ENCODE data around the gene REEP5. TPM values are rescaled to one million over a fixed set of nuclear protein-coding genes. Genes with fewer than 3 reads are reported as not detected.
A peak's percentile ranks its signal among the peaks of the same experiment; 100 is the strongest.

Gene REEP5
- total and polyA plus RNA-seq, 7 experiments from 2014 or later, result 16.4 to 83.9 (median 30.0) TPM

GRCh38 chr5:112918679-112919078 lies 3.3 kb downstream of the REEP5 start:
- Histone ChIP-seq H3K36me3 (ENCODE audit: control insufficient read depth in 2 of 3, insufficient read depth in 3 of 3, low read length in 3 of 3) (peaks cover 0 to 4% (median 0%) of the 10 kb centered on the region in 3 experiments), H3K9me3 (ENCODE audit: control insufficient read depth in 2 of 3, low read length in 3 of 3) (no peaks in the 10 kb centered on the region), H3K4me1 (ENCODE audit: control insufficient read depth in 2 of 2, insufficient read depth in 2 of 2, low read length in 2 of 2) (peaks cover 46 to 55% of the 10 kb centered on the region in 2 donors), H3K27me3 (ENCODE audit: control insufficient read depth in 2 of 2, insufficient read depth in 2 of 2, low read length in 2 of 2) (no peaks in the 10 kb centered on the region), H3K27ac (ENCODE audit: low read depth, low read length) (no peak overlapping the region), H3K4me3 (ENCODE audit: low read length) (no peak overlapping the region)
- ATAC-seq (no peak), DNase-seq (no peak)
- Mint-ChIP-seq H3K27me3 (no peaks in the 10 kb centered on the region), H3K36me3 (peaks cover 3 to 39% (median 26%) of the 10 kb centered on the region in 5 donors), H3K9me3 (peaks cover 0 to 4% (median 0%) of the 10 kb centered on the region in 11 donors), H3K4me3 (peak overlapping the region in 5 of 10 donors; percentile 5 to 55 (median 24)), H3K4me1 (peaks cover 56 to 85% (median 73%) of the 10 kb centered on the region in 7 donors), H3K27ac (peak overlapping the region in 3 of 9 donors; percentile 31 to 74 (median 42))
- CTCF ChIA-PET, result interaction anchor here (0.9 kb wide), 1 partner anchor 77 kb away, joined by 3 read pairs; no protein-coding TSS in a partner anchor
- POLR2A ChIA-PET, result no interaction called here
- intact Hi-C loops (cut with micrococcal nuclease), result loop anchor here in 1 of 2 donors (5.0 kb wide), 1 partner anchor 374 kb away; no protein-coding TSS in a partner anchor

GRCh38 chr5:112918136-112918535 lies 3.9 kb downstream of the REEP5 start:
- DNase-seq, result no peak
- Histone ChIP-seq H3K27ac (ENCODE audit: low read depth, low read length) (no peak overlapping the region), H3K4me3 (ENCODE audit: low read length) (no peak overlapping the region), H3K27me3 (ENCODE audit: control insufficient read depth in 2 of 2, insufficient read depth in 2 of 2, low read length in 2 of 2) (no peaks in the 10 kb centered on the region), H3K36me3 (ENCODE audit: control insufficient read depth in 2 of 3, insufficient read depth in 3 of 3, low read length in 3 of 3) (peaks cover 0 to 4% (median 0%) of the 10 kb centered on the region in 3 experiments), H3K9me3 (ENCODE audit: control insufficient read depth in 2 of 3, low read length in 3 of 3) (no peaks in the 10 kb centered on the region), H3K4me1 (ENCODE audit: control insufficient read depth in 2 of 2, insufficient read depth in 2 of 2, low read length in 2 of 2) (peaks cover 41 to 50% of the 10 kb centered on the region in 2 donors)
- Mint-ChIP-seq H3K36me3 (peaks cover 3 to 43% (median 28%) of the 10 kb centered on the region in 5 donors), H3K9me3 (peaks cover 0 to 3% (median 0%) of the 10 kb centered on the region in 11 donors), H3K4me3 (peak overlapping the region in 3 of 10 donors; percentile 14 to 61 (median 28)), H3K27ac (peak overlapping the region in 4 of 9 donors; percentile 27 to 74 (median 50)), H3K4me1 (peaks cover 52 to 85% (median 71%) of the 10 kb centered on the region in 7 donors), H3K27me3 (no peaks in the 10 kb centered on the region)
- ChIA-PET POLR2A (no interaction called here), CTCF (interaction anchor here (0.6 to 0.9 kb wide), 2 partner anchors 77 to 476 kb away, joined by 3 to 4 read pairs; no protein-coding TSS in a partner anchor)
- intact Hi-C loops (cut with micrococcal nuclease), result loop anchor here in 1 of 2 donors (5.0 kb wide), 1 partner anchor 374 kb away; no protein-coding TSS in a partner anchor
- no peak for ATAC-seq

- intact Hi-C loops (cut with micrococcal nuclease), result loop anchor here in 1 of 2 donors (2.0 to 5.0 kb wide), 2 partner anchors 15 to 375 kb away; no protein-coding TSS in a partner anchor
- Mint-ChIP-seq H3K27ac (peak overlapping the region in 2 of 9 donors; percentile 37 to 64), H3K9me3 (no peaks in the 10 kb centered on the region), H3K27me3 (no peaks in the 10 kb centered on the region), H3K36me3 (peaks cover 3 to 47% (median 33%) of the 10 kb centered on the region in 5 donors), H3K4me1 (peaks cover 47 to 85% (median 71%) of the 10 kb centered on the region in 7 donors), H3K4me3 (peak overlapping the region in 1 of 10 donors; percentile 36)
- ChIA-PET CTCF (interaction anchor here (0.6 to 0.9 kb wide), 3 partner anchors 45 to 477 kb away, joined by 3 to 7 read pairs (median 4); no protein-coding TSS in a partner anchor), POLR2A (interaction anchor here (1.5 kb wide), 1 partner anchor 57 kb away, joined by 3 read pairs; the partner anchor contains the start of gene SRP19)
- ATAC-seq (no peak), DNase-seq (no peak)
- peaks cover 0 to 4% (median 0%) of the 10 kb centered on the region in 3 experiments for H3K36me3 ChIP-seq (ENCODE audit: control insufficient read depth in 2 of 3, insufficient read depth in 3 of 3, low read length in 3 of 3)
- no peak overlapping the region for H3K27ac ChIP-seq (ENCODE audit: low read depth, low read length)
- H3K4me1 ChIP-seq (ENCODE audit: control insufficient read depth in 2 of 2, insufficient read depth in 2 of 2, low read length in 2 of 2), result peaks cover 35 to 44% of the 10 kb centered on the region in 2 donors
- no peak overlapping the region for H3K4me3 ChIP-seq (ENCODE audit: low read length)
- no peaks in the 10 kb centered on the region for H3K9me3 ChIP-seq (ENCODE audit: control insufficient read depth in 2 of 3, low read length in 3 of 3)
- H3K27me3 ChIP-seq (ENCODE audit: control insufficient read depth in 2 of 2, insufficient read depth in 2 of 2, low read length in 2 of 2), result no peaks in the 10 kb centered on the region
Measured at GRCh38 chr5:112917453-112917995, 4.5 kb downstream of the REEP5 start.

- Mint-ChIP-seq H3K27ac (peak overlapping the region in 2 of 9 donors; percentile 22 to 80), H3K27me3 (no peaks in the 10 kb centered on the region), H3K9me3 (no peaks in the 10 kb centered on the region), H3K36me3 (peaks cover 3 to 52% (median 39%) of the 10 kb centered on the region in 5 donors), H3K4me3 (peak overlapping the region in 4 of 10 donors; percentile 9 to 74 (median 38)), H3K4me1 (peaks cover 45 to 84% (median 74%) of the 10 kb centered on the region in 7 donors)
- CTCF ChIA-PET, result interaction anchor here (0.5 kb wide), 1 partner anchor 68 kb away, joined by 3 read pairs; no protein-coding TSS in a partner anchor
- ATAC-seq (peak; percentile 48), DNase-seq (no peak)
- no peaks in the 10 kb centered on the region for H3K27me3 ChIP-seq (ENCODE audit: control insufficient read depth in 2 of 2, insufficient read depth in 2 of 2, low read length in 2 of 2)
- H3K27ac ChIP-seq (ENCODE audit: low read depth, low read length), result no peak overlapping the region
- H3K4me1 ChIP-seq (ENCODE audit: control insufficient read depth in 2 of 2, insufficient read depth in 2 of 2, low read length in 2 of 2), result peaks cover 30 to 41% of the 10 kb centered on the region in 2 donors
- H3K4me3 ChIP-seq (ENCODE audit: low read length), result no peak overlapping the region
- no peaks in the 10 kb centered on the region for H3K9me3 ChIP-seq (ENCODE audit: control insufficient read depth in 2 of 3, low read length in 3 of 3)
- H3K36me3 ChIP-seq (ENCODE audit: control insufficient read depth in 2 of 3, insufficient read depth in 3 of 3, low read length in 3 of 3), result peaks cover 0 to 4% (median 0%) of the 10 kb centered on the region in 3 experiments
- POLR2A ChIA-PET, result interaction anchor here (1.5 kb wide), 1 partner anchor 55 kb away, joined by 3 read pairs; the partner anchor contains the start of gene SRP19
- intact Hi-C loops (cut with micrococcal nuclease), result loop anchor here in 1 of 2 donors (2.0 to 5.0 kb wide), 2 partner anchors 13 to 376 kb away; no protein-coding TSS in a partner anchor
Measured at GRCh38 chr5:112915831-112916230, 6.2 kb downstream of the REEP5 start.

- peaks cover 0 to 8% (median 0%) of the 10 kb centered on the region in 3 experiments for H3K36me3 ChIP-seq (ENCODE audit: control insufficient read depth in 2 of 3, insufficient read depth in 3 of 3, low read length in 3 of 3)
- H3K27me3 Mint-ChIP-seq, result no peaks in the 10 kb centered on the region
- ChIA-PET CTCF (no interaction called here), POLR2A (no interaction called here)
- DNase-seq (no peak), ATAC-seq (no peak)
- no peak overlapping the region for H3K27ac Mint-ChIP-seq
- no peaks in the 10 kb centered on the region for H3K27me3 ChIP-seq (ENCODE audit: control insufficient read depth in 2 of 2, insufficient read depth in 2 of 2, low read length in 2 of 2)
- H3K4me3 Mint-ChIP-seq, result no peak overlapping the region
- intact Hi-C loops (cut with micrococcal nuclease), result no loop called here
- no peaks in the 10 kb centered on the region for H3K9me3 ChIP-seq (ENCODE audit: control insufficient read depth in 2 of 3, low read length in 3 of 3)
- H3K27ac ChIP-seq (ENCODE audit: low read depth, low read length), result no peak overlapping the region
- peaks cover 3 to 62% (median 47%) of the 10 kb centered on the region in 5 donors for H3K36me3 Mint-ChIP-seq
- H3K4me1 Mint-ChIP-seq, result peaks cover 47 to 71% (median 66%) of the 10 kb centered on the region in 7 donors
- no peaks in the 10 kb centered on the region for H3K9me3 Mint-ChIP-seq
- H3K4me3 ChIP-seq (ENCODE audit: low read length), result no peak overlapping the region
- H3K4me1 ChIP-seq (ENCODE audit: control insufficient read depth in 2 of 2, insufficient read depth in 2 of 2, low read length in 2 of 2), result peaks cover 24 to 30% of the 10 kb centered on the region in 2 donors
Measured at GRCh38 chr5:112914584-112914983, 7.4 kb downstream of the REEP5 start.

- no peak overlapping the region for H3K4me3 Mint-ChIP-seq
- peaks cover 11 to 48% (median 34%) of the 10 kb centered on the region in 7 donors for H3K4me1 Mint-ChIP-seq
- ChIA-PET POLR2A (interaction anchor here (0.8 to 2.0 kb wide), 2 partner anchors 10 to 11 kb away, joined by 3 to 6 read pairs; partner anchors contain the start of gene REEP5), CTCF (no interaction called here)
- H3K27me3 Mint-ChIP-seq, result no peaks in the 10 kb centered on the region
- Histone ChIP-seq H3K4me3 (ENCODE audit: low read length) (no peak overlapping the region), H3K27ac (ENCODE audit: low read depth, low read length) (no peak overlapping the region), H3K36me3 (ENCODE audit: control insufficient read depth in 2 of 3, insufficient read depth in 3 of 3, low read length in 3 of 3) (peaks cover 0 to 8% (median 0%) of the 10 kb centered on the region in 3 experiments), H3K4me1 (ENCODE audit: control insufficient read depth in 2 of 2, insufficient read depth in 2 of 2, low read length in 2 of 2) (no peaks in the 10 kb centered on the region), H3K27me3 (ENCODE audit: control insufficient read depth in 2 of 2, insufficient read depth in 2 of 2, low read length in 2 of 2) (no peaks in the 10 kb centered on the region), H3K9me3 (ENCODE audit: control insufficient read depth in 2 of 3, low read length in 3 of 3) (no peaks in the 10 kb centered on the region)
- peak overlapping the region in 1 of 9 donors; percentile 30 for H3K27ac Mint-ChIP-seq
- peaks cover 0 to 60% (median 26%) of the 10 kb centered on the region in 5 donors for H3K36me3 Mint-ChIP-seq
- intact Hi-C loops (cut with micrococcal nuclease), result no loop called here
- no peaks in the 10 kb centered on the region for H3K9me3 Mint-ChIP-seq
- ATAC-seq, result no peak
- DNase-seq, result no peak
Measured at GRCh38 chr5:112910529-112910928, 11.5 kb downstream of the REEP5 start.
